Measurements from ENCODE around the gene COL8A1.

COL8A1 gene

DNA sequence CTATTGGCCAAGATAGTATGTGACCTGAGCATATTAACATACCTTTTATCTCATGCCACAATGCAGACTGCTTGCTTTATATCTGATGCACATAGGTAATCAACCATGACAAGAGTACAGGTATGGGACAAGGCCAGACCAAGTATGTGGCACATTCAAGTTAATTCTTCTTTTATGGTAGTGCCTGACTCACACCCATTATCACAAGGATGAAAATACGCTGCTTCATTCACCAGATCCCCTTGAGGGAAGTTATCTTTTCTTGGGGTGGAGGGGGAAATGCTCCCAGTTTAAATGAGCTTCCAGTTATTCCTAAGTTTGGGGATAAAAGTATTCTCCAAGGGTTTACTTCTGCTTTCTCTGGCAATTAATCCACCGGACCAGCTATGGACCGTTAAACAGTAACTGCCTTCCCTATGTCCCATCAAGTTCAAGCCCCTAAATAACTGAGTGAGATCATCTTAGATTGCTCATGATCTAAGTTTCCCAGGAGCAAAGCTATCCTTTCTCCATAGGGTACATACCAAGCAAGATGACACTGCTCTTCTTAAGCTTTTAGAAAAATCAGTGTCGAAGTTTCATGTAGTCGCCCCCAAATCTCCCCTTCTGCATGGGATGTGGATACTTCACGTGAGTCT, 1.9 kb downstream of the COL8A1 start:
- FAIRE-seq = no peak

DNA sequence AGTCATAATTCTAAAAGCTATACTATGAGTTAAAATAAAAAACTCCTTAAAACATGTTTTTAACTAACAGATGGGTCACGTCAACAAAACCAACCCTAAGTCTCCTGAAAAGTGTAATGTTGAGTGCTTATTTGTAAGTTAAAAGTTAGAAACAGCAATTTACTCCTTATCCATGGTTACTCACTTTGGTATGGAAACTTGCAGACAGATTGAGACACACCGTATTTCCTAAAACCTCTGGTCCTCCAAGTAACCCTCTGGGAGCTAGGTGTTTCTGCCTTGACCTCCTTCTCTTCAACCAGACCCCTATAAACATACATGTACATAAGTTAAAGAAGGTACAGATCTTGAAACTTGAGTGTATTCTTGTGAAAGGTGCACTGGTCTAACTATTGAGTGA, 3.1 kb downstream of the COL8A1 start:
- no peak for FAIRE-seq

DNA sequence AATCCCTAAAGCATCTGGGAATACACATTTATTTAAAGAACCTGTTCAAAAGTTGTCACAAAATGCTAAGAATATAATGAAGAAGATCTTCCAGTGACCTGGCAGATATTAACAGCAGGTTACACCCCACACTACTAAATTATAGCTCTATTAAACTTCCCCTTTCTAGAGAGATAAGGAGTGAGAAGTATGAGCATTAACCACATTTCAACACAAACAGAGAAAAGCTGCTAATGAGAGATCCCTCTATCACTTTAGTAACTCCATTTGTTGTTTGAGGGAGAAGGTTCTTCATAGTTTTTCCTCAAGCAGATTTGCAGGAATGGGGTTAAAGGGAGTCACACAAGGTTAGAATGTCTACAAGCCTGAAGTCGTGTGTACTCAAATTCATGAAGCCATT, 3.6 kb downstream of the COL8A1 start:
- FAIRE-seq = no peak

DNA sequence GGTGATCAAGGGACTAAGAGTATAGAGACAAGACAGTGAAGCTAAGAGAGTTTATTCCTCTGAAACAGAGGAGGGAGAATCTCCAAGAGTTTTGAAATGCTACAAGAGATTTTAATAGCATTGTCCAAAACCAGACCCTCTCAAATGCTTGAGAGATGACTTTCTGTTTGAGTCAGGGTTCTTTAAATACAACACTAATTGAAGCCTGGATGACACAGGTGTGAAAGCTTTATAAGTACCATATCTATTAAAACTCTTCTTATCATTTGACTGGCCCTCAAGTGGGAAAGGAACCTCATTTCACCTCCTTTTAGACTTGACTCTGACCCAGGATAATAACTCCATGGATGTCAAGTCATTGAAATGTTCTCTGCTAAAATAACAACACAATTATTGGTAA, 5.6 kb downstream of the COL8A1 start:
- no peak for FAIRE-seq

DNA sequence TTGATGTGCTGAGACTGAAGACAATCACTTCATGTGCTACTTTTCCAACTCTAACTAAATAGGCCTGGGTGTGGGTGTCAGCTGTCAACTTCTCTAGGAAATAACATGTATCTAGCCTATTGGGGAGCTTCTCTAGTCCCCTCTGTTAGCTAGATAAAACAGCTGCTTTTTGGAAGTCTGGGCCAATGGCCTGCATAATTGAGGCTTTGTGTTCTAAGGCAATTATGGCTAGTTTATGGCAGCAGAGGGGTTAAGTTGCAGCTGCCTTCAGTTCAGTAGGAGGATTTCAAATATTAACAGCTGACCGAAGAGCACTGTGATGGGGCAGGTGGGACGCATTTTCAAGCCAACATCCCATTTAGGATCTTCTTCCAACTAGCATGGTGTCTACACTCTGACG, 6.4 kb downstream of the COL8A1 start:
- FAIRE-seq = no peak

DNA sequence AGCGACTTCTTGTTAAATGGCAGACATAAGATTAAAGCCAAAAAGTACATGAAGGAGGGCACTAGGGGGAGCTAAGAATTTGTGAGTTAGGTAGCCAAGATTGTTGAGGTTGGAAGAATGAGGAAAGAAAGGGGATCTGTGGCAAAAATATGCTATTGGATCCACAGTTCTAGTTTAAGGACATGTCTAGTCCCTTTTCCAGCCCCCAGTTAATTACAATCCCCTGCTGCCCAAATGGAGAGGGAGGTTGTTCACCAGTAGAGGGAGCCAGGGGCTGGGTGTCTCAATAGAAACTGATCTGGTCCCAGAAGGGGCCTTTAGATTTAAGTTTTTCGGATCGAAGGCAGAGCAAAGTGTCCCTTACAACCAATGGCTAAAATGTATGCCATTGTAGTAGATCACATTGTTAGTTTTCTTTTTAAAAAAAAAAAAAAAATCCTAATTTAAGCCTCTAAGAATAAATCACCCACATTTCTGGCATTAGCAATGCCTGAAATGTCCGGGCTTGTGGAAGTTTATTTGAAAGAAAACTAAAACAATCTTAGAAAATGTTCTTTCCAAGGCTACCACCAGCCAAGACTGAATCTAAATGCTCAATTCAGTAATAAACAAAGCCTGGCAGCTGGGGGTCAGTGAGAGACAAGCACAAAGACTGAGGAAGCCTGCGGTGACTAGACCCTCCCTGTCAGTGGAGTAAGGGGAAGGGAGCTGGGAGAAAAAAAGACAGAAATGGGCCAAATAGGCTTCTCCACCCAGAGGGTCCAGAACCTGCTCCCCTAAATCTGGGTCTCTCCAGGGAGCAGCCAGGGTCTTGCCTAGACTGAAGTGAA, 7.1 kb downstream of the COL8A1 start:
- FAIRE-seq = no peak

DNA sequence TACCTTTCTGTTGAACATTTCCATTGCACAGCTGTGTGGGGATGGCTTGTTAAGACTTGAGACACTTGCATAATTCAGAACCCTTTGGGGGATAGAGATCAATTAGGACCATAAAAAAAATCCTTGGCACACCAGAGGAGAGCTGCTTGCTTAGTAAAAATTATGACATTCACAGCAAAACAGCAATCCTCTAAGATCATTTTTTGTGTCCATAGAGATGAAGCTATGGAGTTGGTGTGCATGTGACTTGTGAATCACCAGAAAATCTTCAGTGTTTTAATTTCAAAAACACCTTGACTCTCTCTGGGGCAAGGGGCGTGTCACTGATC, 7.7 kb downstream of the COL8A1 start:
- no peak for FAIRE-seq

DNA sequence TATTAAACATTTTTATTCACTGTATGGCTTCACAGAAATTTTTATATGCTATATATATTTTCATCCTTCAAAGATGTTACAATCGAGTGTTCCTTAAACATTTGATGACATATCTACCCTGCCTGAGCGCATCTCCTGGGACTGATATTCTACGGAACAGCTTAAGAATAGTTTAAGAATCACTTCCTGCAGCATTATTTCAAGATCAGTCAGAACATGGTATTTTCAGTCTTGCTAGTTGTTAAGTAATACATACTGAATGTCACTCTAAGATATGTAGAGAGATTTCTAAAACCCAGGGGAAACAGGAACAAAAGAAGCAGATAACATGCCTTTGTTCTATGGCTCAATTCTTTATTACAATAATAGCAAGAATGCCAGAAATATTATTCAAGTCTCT, 8.7 kb downstream of the COL8A1 start:
- FAIRE-seq = no peak

DNA sequence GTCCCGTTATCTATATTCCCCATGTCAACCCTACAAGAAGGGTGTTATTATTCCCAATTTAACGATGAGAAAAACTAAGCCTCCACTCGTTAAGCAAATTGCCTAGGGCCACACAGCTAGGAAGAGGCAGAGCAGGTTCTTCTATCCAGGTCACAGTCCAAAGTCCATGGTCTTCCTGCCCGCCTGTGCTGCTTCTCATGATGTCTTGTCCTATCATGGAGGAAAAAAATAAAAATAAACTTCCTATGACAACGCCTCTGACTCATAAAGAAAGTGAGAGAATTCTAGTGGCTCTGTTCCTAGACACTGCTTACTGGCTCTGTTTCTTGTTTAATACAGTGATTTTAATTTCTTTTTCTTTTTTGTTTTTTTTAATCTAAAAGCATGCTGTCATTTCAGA, 9.7 kb downstream of the COL8A1 start:
- FAIRE-seq = no peak

DNA sequence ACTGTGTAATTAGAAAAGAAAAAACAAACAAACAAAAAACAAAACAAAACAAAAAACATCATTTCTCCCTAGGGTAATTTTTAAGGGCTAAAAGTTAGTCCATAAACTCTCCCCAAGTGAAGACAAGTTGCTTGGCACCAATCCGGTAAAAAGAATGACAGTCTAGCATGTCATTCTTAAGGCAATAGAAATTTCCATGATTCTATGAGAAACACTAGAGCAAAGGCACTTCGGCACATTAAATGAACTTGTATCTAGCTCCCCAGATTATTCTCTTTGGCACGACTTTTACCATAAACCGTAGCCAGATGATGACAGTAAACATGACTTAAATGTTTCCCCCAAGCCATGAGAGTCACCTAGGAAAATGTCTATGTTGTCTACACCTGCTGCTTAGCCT, 10.1 kb downstream of the COL8A1 start:
- FAIRE-seq = no peak

DNA sequence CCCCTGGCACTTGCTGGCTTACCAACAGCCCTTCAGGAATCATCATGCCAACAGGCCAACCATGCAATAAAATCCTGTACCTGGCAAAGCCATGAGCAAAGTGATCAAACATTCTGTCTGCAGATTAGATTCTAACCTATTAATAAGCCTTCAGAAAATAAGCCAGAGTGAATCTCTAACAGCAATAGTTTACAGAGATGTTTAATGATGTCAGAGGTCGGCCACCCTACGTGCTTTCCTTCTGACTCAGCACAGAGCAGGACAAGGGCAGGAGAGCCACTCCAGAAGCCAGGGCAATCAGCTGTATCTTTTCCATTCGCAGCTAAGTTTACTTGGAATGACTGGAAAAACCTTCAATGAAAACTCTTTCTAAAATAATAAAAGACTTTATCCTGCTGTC, 13.1 kb downstream of the COL8A1 start:
- FAIRE-seq = no peak

DNA sequence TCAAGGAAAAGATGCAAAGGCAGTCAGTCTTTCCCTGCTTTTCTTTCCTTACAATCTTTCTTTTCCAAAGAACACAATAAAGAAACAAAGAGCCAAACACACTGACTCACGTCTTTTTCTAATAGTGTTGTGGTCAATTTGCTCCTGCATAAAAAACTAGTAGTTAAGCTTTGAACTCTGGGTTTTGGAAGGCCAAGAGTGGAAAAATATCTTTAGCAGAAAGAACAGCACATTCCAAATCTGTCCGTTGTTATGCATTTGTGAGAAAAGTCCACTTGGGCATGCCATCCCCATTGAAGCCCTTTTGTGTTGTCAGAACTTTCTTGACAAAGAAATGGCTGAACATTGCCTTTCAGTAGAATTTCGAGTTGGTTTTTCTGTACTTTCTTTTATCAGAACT, 18.2 kb downstream of the COL8A1 start:
- FAIRE-seq = no peak

DNA sequence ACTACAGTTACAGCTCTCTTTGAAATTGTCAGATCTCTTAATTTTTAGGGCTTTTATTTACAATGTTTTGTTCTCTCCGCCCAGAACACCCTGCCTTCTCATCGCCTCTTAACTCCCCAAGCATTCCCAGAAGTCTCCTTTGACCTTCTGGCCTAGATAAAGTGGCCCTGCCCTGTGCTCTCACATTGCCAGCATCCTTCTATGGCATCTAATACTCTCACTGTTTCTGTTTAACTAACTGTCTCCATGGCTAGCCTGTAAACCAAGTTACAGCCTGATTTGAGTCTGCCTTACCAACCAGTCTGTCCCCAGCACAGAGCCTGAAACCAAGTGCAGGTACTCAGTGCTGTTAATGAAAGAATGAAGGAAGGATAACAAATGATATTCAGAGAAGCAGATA, 19.9 kb downstream of the COL8A1 start:
- no peak for FAIRE-seq

DNA sequence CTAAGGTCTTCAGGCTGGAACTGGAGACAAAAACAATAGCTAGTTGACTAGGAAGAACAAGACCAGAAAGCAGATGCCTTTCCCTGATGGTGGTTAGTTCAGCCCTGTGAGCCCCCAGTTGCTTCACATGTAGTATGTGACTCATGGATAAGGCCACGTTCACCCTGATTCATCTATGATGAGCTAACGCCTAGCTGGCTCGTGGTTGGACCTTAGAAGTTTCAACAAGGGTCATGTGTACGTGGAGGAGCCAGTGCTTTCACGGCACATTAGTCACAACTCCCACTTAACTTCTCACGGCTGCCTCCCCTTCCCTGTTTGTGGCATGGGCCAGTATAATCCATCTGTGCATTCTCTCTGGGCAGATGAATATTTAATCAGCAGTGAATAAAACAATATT, 20.6 kb downstream of the COL8A1 start:
- FAIRE-seq = no peak

DNA sequence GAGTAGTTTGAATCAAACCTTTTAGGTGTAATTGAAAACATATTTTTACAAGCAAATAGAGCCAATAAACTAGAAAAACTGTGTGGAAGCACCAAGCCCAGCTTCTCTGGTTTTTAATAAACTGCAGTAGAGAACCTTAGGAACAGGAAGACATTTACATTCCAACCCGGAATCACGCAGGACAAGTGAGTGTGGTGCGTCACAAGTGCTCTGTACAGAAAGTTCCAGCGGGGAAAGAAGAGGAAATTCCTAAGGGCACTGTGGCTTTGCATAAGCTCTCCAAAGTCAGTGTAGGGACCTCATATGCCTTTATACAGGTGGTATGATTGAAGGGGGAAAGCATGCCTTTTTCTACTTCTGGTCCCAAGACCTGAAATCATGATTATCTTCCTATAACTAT, 21.6 kb downstream of the COL8A1 start:
- FAIRE-seq = no peak

DNA sequence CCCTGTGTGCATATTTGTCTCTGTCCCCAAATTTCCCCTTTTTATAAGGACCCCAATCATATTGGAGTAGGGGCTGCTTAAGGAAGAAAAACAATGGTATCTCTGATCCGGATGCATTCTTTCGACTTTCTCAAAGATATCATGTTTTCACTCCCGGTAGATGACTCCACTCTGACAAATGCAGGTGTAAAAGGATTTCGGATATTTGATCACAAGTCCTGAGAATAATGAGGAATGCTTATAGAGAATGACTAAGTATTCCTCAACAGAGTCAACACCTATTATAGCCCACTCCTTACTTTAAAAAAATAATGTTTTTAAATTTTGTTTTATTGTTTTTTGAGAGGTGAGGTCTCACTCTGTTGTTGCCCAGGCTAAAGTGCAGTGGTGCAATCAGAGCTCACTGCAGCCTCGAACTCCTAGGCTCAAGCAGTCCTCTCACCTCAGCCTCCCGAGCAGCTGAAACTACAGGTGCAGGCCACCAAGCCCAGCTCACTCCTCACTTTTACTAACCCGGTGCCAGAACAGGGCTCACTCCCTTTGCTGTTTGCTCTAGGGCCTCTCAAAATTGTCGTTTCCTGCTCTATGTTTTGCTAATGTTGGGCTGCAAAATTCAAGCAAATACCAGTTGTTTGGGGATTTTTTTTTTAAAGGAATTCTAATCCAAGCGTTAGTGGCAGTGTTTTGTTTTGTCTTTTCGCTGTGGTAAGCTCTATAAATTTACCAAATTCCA, 24.6 kb downstream of the COL8A1 start:
- no peak for FAIRE-seq

DNA sequence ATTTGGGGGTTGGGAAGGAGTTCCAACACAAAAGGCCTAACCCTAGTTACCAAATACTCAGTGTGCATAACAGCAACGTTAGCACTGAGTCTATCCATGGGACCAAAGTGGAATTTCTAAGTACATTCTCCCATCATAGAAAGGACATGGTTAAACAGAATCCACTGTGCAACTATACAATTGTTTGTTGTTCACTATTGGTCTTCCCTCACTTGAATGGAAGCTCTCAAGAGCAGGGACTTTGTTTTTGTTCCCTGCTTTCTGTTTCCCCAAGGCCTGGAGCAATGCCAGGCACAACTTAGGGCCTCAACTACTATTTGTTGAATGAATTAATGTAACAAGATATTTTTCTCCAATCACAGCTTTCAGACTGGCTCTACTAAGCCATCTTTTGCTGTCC, 25.6 kb downstream of the COL8A1 start:
- FAIRE-seq = no peak

DNA sequence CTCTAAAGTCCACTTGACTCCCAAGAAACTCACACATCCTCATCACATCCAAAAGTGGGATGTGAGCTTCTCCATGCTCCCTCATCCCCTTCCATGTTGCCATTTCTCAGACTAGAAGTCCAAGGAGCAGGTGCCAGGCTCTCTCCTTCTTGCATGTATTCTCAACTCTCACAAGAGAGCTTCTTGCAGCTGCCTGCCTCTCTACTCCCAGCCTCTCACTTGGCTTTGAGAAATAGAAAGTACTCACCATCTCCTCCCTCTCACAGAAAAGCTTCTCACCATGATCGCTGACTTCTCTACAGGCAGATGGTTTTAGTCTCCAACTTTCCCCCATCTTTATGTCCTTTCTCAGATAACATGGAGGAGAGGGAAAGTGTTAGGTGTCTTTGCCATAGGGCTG, 26.6 kb downstream of the COL8A1 start:
- FAIRE-seq = no peak

DNA sequence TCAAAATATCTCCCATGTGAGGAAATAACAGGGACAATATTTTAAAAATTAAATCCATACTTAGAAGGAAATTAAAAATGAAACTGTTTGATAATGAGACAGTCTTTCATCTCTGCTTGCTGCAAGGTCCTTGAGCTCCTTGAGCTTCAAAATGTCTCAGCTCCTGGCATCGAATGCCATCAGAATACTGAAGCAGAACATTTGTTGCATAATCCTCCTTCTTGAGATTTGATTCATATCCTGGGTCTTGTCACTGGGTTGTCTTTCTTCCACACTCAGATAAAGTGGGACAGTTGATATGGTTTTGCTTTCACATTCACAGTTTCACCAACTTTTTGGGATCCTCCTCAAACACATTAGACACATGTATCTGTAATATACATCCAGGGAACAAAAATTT, 27.8 kb downstream of the COL8A1 start:
- FAIRE-seq = no peak

DNA sequence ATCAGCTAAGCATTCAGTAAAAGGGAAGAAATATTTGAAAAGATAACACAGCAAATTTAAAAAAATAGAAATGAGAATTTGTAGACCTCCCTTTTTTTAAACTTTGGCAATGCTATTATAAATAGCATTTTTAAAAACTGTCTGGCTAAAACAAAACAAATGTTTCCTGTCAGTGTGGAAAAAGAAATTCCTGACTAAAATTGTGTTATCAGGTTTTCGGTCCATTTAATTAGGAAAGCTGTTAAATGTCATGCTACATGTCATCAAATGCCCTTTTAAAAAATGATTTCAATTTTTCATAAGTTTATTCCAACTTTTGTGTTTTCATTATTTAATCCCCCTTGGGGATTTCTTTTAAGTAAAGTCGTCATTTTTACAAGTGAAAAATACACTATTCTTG, 29.6 kb downstream of the COL8A1 start:
- FAIRE-seq = no peak

DNA sequence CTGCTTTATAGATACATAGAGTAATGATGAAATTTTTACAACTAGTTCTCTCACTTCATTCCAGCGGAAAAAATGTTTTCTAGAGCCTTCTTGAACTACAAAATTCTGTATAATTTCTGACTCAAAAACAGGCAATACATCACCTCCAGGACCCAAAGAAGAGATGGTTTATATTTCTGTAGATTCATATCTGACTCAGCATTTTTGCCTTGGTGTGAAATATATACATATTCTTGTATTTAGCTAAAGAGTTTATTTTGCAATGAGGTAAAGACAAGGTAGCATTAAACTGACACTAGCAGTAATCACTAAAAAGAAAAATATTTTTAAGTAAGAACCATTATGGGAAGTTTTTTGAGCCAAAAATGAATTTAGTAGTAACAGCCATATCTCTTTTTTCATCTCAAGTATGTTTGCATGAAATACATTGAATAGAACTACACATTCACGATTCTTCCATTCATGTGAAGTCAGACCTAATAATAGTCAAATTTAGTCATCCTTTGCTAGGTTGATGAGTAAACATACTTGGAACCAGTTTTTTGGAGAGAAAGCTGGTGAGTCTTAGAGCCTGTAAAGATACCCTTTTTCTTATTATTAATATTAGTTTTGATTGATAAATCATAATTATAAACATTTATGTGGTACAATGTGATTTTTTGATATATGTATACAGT, 31.6 kb downstream of the COL8A1 start:
- FAIRE-seq = no peak

DNA sequence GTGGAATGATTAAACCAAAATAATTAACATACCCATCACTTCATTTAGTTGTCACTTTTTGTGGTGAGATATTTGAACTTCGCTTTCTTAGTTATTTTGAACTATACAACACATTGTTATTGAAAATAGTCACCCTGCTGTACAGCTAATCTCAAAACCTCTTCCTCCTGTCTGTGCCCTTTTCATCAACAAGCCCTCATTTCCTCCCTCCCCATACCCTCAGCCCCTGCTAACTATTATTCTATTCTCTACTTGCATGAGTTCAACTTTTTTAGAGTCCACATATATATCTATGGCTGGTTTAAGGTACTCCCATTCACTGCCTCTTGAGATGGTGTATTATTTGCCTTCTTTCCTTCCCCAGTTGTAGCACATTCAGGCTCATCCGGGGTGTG, 32.2 kb downstream of the COL8A1 start:
- FAIRE-seq = no peak

DNA sequence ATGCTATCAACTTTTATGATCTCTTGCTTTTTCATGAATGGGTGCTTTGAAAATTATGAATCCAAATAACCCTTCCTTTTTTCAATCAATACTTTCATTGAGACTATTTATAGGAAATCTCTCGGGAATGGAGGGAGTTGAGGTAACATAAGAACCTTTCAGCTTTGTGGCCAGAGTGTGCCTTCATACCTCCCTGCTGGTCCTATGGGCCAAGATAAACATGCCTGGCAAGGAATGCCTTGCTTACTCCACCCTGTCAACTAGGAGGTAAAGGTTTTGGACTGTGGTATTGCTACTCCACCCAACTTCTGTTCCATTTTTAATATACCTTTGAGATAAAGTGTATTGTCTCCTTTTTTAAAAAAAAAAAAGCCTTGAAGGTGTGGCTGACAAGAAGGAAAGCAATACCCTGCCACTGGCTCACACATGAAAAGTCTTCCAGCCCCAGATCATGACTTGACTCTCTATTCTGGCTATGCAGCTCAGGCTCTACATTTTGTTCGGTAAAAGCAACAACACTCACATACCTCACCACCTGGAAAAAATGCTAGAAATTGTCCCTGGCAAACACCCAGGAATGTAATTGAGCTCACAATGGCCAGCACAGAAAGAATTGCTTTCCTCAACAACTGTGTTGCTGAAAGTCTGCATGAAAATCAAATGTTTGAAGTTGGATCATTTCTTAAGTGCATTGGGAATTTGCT, 35.8 kb downstream of the COL8A1 start:
- no peak for FAIRE-seq

All from colon (tissue), 2 donors.